NT2/D1 (cell line): ENCODE data around the gene NUTM2A.
"Not testable (repeated sequence)": the region's sequence is repeated elsewhere in the genome, so short reads cannot be mapped to it uniquely, and the experiment has no call there.

Experiments
- SUZ12 ChIP-seq: IDR thresholded peaks from 2 replicates; pipeline ENCODE4 v1.6.1; 2011; ENCODE audit not compliant: insufficient read length, insufficient read depth; ENCODE audit errors: extremely low read depth
- YY1 ChIP-seq: IDR thresholded peaks from 2 replicates; pipeline ENCODE4 v1.6.1; 2011; ENCODE audit not compliant: insufficient read length, insufficient read depth

DNA sequence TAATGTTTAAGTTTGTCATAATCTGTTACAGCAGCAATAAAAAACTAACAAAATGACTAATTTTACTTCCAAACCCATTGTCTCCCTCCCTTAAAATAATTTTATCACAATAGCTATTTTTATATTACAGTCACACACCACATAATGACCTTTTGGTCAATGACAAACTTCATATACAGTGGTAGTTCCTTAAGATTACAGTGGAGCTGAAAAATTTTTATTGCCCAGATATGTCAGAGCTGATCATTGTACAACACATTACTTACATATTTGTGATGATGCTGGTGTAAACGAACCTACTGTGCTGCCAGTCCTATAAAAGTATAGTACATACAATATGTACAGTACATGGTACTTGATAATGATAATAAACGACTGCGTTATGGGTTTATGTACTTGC lies 22.1 kb downstream of the NUTM2A start:
- not testable (repeated sequence) for TF ChIP-seq YY1, SUZ12
